Chondrocyte (in vitro differentiated cells): ENCODE data around the gene ACTG2. TPM values are rescaled to one million over a fixed set of nuclear protein-coding genes. Genes with fewer than 3 reads are reported as not detected.
"Not testable (repeated sequence)": the region's sequence is repeated elsewhere in the genome, so short reads cannot be mapped to it uniquely, and the experiment has no call there.

Experiments used
- DNase-seq: peaks from one replicate; pipeline ENCODE4 v3.0.0; 2021; ENCODE audit warnings: mixed read lengths, low spot score
- H3K27ac Mint-ChIP-seq: one replicate; pipeline ENCODE4 v1.8.0; 2021; ENCODE audit warnings: mild to moderate bottlenecking, moderate library complexity, mixed read lengths; ENCODE audit not compliant: unreplicated experiment
- H3K27me3 Mint-ChIP-seq: 2 replicates; pipeline ENCODE4 v1.8.0; 2021; ENCODE audit warnings: low read depth, mixed read lengths
- H3K36me3 Mint-ChIP-seq: 2 replicates; pipeline ENCODE4 v1.8.0; 2021; ENCODE audit warnings: low read depth, mixed read lengths
- H3K4me1 Mint-ChIP-seq: 2 replicates; pipeline ENCODE4 v1.8.0; 2021; ENCODE audit warnings: low read depth, mild to moderate bottlenecking, mixed read lengths
- H3K4me3 Mint-ChIP-seq: one replicate; pipeline ENCODE4 v1.8.0; 2021; ENCODE audit warnings: mild to moderate bottlenecking, moderate library complexity, mixed read lengths; ENCODE audit not compliant: unreplicated experiment
- H3K9me3 Mint-ChIP-seq: 2 replicates; pipeline ENCODE4 v1.8.0; 2021; ENCODE audit warnings: low read depth, mixed read lengths
- CTCF ChIP-seq: fragments of 200-600 bp; sonication (generic); IDR thresholded peaks from 2 replicates; pipeline ENCODE4 v1.5.0; 2021; ENCODE audit warnings: antibody characterized with exemption, mild to moderate bottlenecking, moderate library complexity
- total RNA-seq: library from RNA; stranded (reverse); gene quantifications from 3 replicates; pipeline ENCODE4 v1.2.1, GENCODE V29; 2021

Gene ACTG2
- total RNA-seq, 1 donor from 2014 or later: 1,480 TPM

GRCh38 chr2:73870084-73870483 is 22.7 kb upstream of the ACTG2 start:
- H3K36me3 Mint-ChIP-seq: peaks cover 14% of the 10 kb centered on the region
- TF ChIP-seq CTCF: no peak
- no peaks in the 10 kb centered on the region for H3K27me3 Mint-ChIP-seq
- DNase-seq: no peak
- peak overlapping the region; percentile 91 for H3K27ac Mint-ChIP-seq
- H3K4me1 Mint-ChIP-seq: peaks cover 23% of the 10 kb centered on the region
- peak overlapping the region; percentile 26 for H3K4me3 Mint-ChIP-seq
- H3K9me3 Mint-ChIP-seq: no peaks in the 10 kb centered on the region

- H3K9me3 Mint-ChIP-seq: no peaks in the 10 kb centered on the region
- no peak for DNase-seq
- H3K36me3 Mint-ChIP-seq: peaks cover 4% of the 10 kb centered on the region
- no peaks in the 10 kb centered on the region for H3K27me3 Mint-ChIP-seq
- no peak overlapping the region for H3K4me3 Mint-ChIP-seq
- no peak for TF ChIP-seq CTCF
- no peak overlapping the region for H3K27ac Mint-ChIP-seq
- peaks cover 4% of the 10 kb centered on the region for H3K4me1 Mint-ChIP-seq
Measured at GRCh38 chr2:73877071-73877802, 15.6 kb upstream of the ACTG2 start.

- not testable (repeated sequence) for H3K9me3 Mint-ChIP-seq, DNase-seq, H3K4me1 Mint-ChIP-seq, H3K27me3 Mint-ChIP-seq, H3K4me3 Mint-ChIP-seq, H3K36me3 Mint-ChIP-seq, H3K27ac Mint-ChIP-seq
Measured at GRCh38 chr2:73877984-73878383, 14.8 kb upstream of the ACTG2 start.

GRCh38 chr2:73885406-73885805 is 7.4 kb upstream of the ACTG2 start:
- no peak overlapping the region for H3K4me3 Mint-ChIP-seq
- TF ChIP-seq CTCF: no peak

GRCh38 chr2:73886357-73886756 is 6.5 kb upstream of the ACTG2 start:
- no peak for DNase-seq
- no peaks in the 10 kb centered on the region for H3K9me3 Mint-ChIP-seq
- TF ChIP-seq CTCF: no peak
- H3K27me3 Mint-ChIP-seq: no peaks in the 10 kb centered on the region
- peaks cover 9% of the 10 kb centered on the region for H3K4me1 Mint-ChIP-seq
- no peaks in the 10 kb centered on the region for H3K36me3 Mint-ChIP-seq
- no peak overlapping the region for H3K27ac Mint-ChIP-seq
- no peak overlapping the region for H3K4me3 Mint-ChIP-seq

More at GRCh38 chr2:73885406-73885805, 7.4 kb upstream of the ACTG2 start:
- H3K27me3 Mint-ChIP-seq: no peaks in the 10 kb centered on the region
- H3K36me3 Mint-ChIP-seq: no peaks in the 10 kb centered on the region
- DNase-seq: no peak
- no peak overlapping the region for H3K27ac Mint-ChIP-seq
- peaks cover 4% of the 10 kb centered on the region for H3K4me1 Mint-ChIP-seq
- H3K9me3 Mint-ChIP-seq: no peaks in the 10 kb centered on the region

- H3K4me3 Mint-ChIP-seq: not testable (repeated sequence)
Measured at GRCh38 chr2:73887596-73888353, 5.0 kb upstream of the ACTG2 start.

More at GRCh38 chr2:73887596-73888353, 5.0 kb upstream of the ACTG2 start:
- not testable (repeated sequence) for H3K9me3 Mint-ChIP-seq, DNase-seq, H3K27me3 Mint-ChIP-seq, H3K36me3 Mint-ChIP-seq
- H3K27ac Mint-ChIP-seq: peak overlapping the region; percentile 5
- peaks cover 24% of the 10 kb centered on the region for H3K4me1 Mint-ChIP-seq
